ENCODE results near the gene DOCK10.

The DOCK10 gene

DNA sequence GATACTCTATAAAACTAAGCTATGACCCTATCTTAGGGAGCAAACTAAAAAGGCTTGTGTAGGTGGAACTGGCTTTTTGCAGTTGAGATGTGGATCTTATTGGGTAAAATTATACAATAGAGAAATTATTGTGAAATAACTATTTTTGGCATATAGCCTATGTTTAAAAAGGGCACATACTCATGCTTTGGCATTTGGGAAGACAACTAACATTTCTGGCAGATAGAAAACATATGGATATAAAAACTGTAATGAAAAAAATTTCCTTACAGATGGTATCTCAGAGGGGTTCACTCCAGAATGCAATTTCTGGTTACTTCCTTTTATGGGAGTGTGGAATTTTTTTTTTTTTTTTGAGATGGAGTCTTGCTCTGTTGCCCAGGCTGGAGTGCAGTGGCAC, 206.0 kb downstream of the DOCK10 start:
- Histone ChIP-seq H3K36me3 (ENCODE audit: insufficient read depth, low read length) (peaks cover 81% of the 10 kb centered on the region), H3K4me1 (ENCODE audit: insufficient read depth, low read length) (no peaks in the 10 kb centered on the region), H3K27me3 (ENCODE audit: insufficient read depth, low read length, poor library complexity) (no peaks in the 10 kb centered on the region), H3K4me3 (ENCODE audit: low read depth in 1 of 2, low read length in 2 of 2) (no peak overlapping the region), H3K27ac (ENCODE audit: low read length) (no peak overlapping the region), H3K9ac (ENCODE audit: low read depth, low read length) (no peak overlapping the region), H3K79me2 (ENCODE audit: insufficient read depth, low read length) (no peaks in the 10 kb centered on the region), H4K20me1 (ENCODE audit: insufficient read depth, low read length) (no peaks in the 10 kb centered on the region), H2AFZ (ENCODE audit: low read depth, low read length) (no peak overlapping the region), H3K9me3 (ENCODE audit: insufficient read depth, low read length, severe bottlenecking) (no peaks in the 10 kb centered on the region), H3K4me2 (ENCODE audit: insufficient read depth, low read length) (no peak overlapping the region)
- no peak for TF ChIP-seq EZH2 (IDR thresholded peaks at IDR 0.05; ENCODE audit: borderline replicate concordance, low read depth, low read length, severe bottlenecking)
- TF ChIP-seq CTCF (IDR thresholded peaks at IDR 0.05; ENCODE audit: borderline replicate concordance, extremely low read depth, low read length, poor library complexity, severe bottlenecking), result no peak
- ATAC-seq (ENCODE audit: insufficient read depth, low read depth) (no peak), DNase-seq (no peak)

DNA sequence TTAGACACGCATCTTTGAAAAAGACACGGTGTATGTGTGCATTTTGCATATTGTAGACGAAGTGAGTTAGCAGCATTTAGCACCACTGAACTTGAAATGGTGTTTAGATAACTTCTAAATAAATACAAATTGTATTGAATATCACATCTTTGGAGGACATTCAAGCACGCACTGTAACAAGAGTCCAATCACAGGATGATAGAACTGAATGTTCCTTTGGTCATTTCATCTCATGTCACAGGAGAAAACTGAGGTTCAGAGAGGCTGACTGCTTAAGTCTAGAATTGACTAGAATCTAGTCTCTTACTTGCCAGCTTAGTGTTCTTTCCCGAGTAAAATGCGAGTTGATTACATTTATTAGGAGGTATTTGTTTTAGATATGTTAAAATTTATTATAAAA, 206.9 kb downstream of the DOCK10 start:
- TF ChIP-seq EZH2 (IDR thresholded peaks at IDR 0.05; ENCODE audit: borderline replicate concordance, low read depth, low read length, severe bottlenecking), result no peak
- TF ChIP-seq CTCF (IDR thresholded peaks at IDR 0.05; ENCODE audit: borderline replicate concordance, extremely low read depth, low read length, poor library complexity, severe bottlenecking), result no peak
- H3K4me1 ChIP-seq (ENCODE audit: insufficient read depth, low read length), result no peaks in the 10 kb centered on the region
- H3K9ac ChIP-seq (ENCODE audit: low read depth, low read length), result no peak overlapping the region
- no peaks in the 10 kb centered on the region for H4K20me1 ChIP-seq (ENCODE audit: insufficient read depth, low read length)
- no peaks in the 10 kb centered on the region for H3K79me2 ChIP-seq (ENCODE audit: insufficient read depth, low read length)
- H3K27ac ChIP-seq (ENCODE audit: low read length), result no peak overlapping the region
- H3K27me3 ChIP-seq (ENCODE audit: insufficient read depth, low read length, poor library complexity), result no peaks in the 10 kb centered on the region
- ATAC-seq (ENCODE audit: insufficient read depth, low read depth), result no peak
- no peak overlapping the region for H3K4me2 ChIP-seq (ENCODE audit: insufficient read depth, low read length)
- no peak overlapping the region for H2AFZ ChIP-seq (ENCODE audit: low read depth, low read length)
- DNase-seq, result no peak
- H3K36me3 ChIP-seq (ENCODE audit: insufficient read depth, low read length), result peaks cover 80% of the 10 kb centered on the region
- no peak overlapping the region for H3K4me3 ChIP-seq (ENCODE audit: low read depth in 1 of 2, low read length in 2 of 2)
- no peaks in the 10 kb centered on the region for H3K9me3 ChIP-seq (ENCODE audit: insufficient read depth, low read length, severe bottlenecking)

DNA sequence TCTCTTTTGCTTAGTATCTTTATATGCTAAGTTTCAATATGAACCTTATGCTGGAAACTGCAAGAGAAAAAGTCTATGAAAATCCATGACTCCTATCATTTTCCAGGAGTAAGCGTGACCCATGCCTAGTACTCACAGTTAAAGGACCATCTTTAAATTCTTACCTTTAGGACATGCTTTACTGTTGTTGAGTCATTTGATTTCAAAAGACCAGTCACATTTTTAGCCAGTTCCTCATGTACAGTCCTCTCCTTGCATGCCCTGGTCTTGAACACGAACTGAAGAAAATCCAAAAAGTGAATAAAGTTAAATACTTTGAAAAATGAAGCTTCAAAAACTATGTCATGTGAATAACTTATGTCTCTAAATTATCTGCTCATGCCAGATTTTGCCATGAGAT, 208.3 kb downstream of the DOCK10 start:
- ATAC-seq (ENCODE audit: insufficient read depth, low read depth), result no peak
- H3K36me3 ChIP-seq (ENCODE audit: insufficient read depth, low read length), result peaks cover 81% of the 10 kb centered on the region
- no peak for TF ChIP-seq CTCF (IDR thresholded peaks at IDR 0.05; ENCODE audit: borderline replicate concordance, extremely low read depth, low read length, poor library complexity, severe bottlenecking)
- TF ChIP-seq EZH2 (IDR thresholded peaks at IDR 0.05; ENCODE audit: borderline replicate concordance, low read depth, low read length, severe bottlenecking), result no peak

GRCh38 chr2:224832207-224832606, 210.1 kb downstream of the DOCK10 start:
- Histone ChIP-seq H3K9ac (ENCODE audit: low read depth, low read length) (no peak overlapping the region), H3K36me3 (ENCODE audit: insufficient read depth, low read length) (peaks cover 88% of the 10 kb centered on the region), H2AFZ (ENCODE audit: low read depth, low read length) (no peak overlapping the region), H3K27ac (ENCODE audit: low read length) (no peak overlapping the region), H3K79me2 (ENCODE audit: insufficient read depth, low read length) (no peaks in the 10 kb centered on the region), H3K4me2 (ENCODE audit: insufficient read depth, low read length) (no peak overlapping the region), H3K9me3 (ENCODE audit: insufficient read depth, low read length, severe bottlenecking) (no peaks in the 10 kb centered on the region), H3K4me3 (ENCODE audit: low read depth in 1 of 2, low read length in 2 of 2) (no peak overlapping the region), H4K20me1 (ENCODE audit: insufficient read depth, low read length) (no peaks in the 10 kb centered on the region), H3K4me1 (ENCODE audit: insufficient read depth, low read length) (no peaks in the 10 kb centered on the region), H3K27me3 (ENCODE audit: insufficient read depth, low read length, poor library complexity) (no peaks in the 10 kb centered on the region)
- DNase-seq (no peak), ATAC-seq (ENCODE audit: insufficient read depth, low read depth) (no peak)
- TF ChIP-seq EZH2 (IDR thresholded peaks at IDR 0.05; ENCODE audit: borderline replicate concordance, low read depth, low read length, severe bottlenecking), result no peak
- TF ChIP-seq CTCF (IDR thresholded peaks at IDR 0.05; ENCODE audit: borderline replicate concordance, extremely low read depth, low read length, poor library complexity, severe bottlenecking), result no peak

More for the DNA sequence above, 208.3 kb downstream of the DOCK10 start:
- H4K20me1 ChIP-seq (ENCODE audit: insufficient read depth, low read length), result no peaks in the 10 kb centered on the region
- no peak overlapping the region for H3K27ac ChIP-seq (ENCODE audit: low read length)
- H3K4me1 ChIP-seq (ENCODE audit: insufficient read depth, low read length), result no peaks in the 10 kb centered on the region
- no peaks in the 10 kb centered on the region for H3K27me3 ChIP-seq (ENCODE audit: insufficient read depth, low read length, poor library complexity)
- no peak overlapping the region for H3K4me2 ChIP-seq (ENCODE audit: insufficient read depth, low read length)
- DNase-seq, result no peak
- H3K4me3 ChIP-seq (ENCODE audit: low read depth in 1 of 2, low read length in 2 of 2), result no peak overlapping the region
- H3K79me2 ChIP-seq (ENCODE audit: insufficient read depth, low read length), result no peaks in the 10 kb centered on the region
- H2AFZ ChIP-seq (ENCODE audit: low read depth, low read length), result no peak overlapping the region
- H3K9me3 ChIP-seq (ENCODE audit: insufficient read depth, low read length, severe bottlenecking), result no peaks in the 10 kb centered on the region
- no peak overlapping the region for H3K9ac ChIP-seq (ENCODE audit: low read depth, low read length)

Data from DND-41 (cell line).